Measurements from ENCODE around the gene INSRR.

INSRR gene

DNA sequence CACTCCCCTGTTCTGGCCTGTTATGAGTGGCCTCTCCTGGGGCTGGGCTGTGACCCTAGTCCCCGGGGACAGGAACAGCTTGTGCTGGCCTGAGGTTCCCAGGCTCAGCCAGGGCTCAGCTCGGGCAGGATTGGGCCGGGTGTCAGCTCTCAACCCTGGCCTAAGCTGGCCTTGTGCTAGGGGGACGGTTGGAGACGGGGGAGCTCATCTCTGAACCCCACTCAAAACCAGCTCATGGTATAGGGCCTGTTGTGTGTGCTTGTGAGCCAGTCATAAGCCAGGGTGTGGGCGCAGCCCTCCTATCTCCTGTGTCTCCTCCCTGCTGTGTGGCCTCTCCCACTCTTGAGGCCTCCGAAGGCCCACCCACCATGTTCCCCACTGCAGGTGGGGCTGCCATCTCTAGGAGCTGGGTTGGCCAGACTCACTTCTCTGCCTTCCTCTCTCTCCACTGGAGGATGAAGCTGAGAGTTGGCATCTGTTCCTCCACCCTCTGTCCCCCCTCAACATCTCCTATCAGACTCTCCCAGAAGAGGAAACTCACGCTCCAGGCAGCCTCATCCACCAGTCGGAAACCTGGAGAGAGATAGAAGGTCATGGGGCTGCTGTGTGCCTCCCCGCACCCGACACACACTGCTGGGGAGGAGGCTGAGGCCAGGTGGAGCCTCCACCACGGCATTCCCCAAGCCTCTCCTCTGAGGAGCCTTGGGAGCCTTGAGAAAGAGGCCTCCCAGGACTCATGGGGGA, 36.0 kb upstream of the INSRR start:
- DNase-seq (ENCODE audit: low spot score) = no peak
- no peak for FAIRE-seq

DNA sequence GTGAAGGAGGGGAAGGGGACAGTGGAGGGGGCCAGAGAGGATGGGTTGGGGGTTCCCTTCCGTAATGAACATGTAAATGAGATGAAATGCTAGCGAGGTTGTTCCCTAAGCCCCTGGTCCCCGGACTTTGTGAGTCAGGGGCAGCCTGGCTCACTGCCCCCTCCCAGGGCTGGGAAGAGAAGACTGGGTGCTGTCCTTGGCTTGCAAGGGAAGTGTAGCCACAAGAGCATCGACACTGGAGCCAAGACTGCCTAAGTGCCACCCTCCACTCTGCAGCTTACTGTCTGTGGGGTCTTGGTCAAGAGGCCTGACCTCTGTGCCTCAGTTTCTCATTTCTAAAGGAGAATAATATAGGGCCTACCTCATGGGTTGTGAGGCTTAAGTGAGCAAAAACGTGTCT, 35.1 kb upstream of the INSRR start:
- no peak for FAIRE-seq
- no peak for DNase-seq (ENCODE audit: low spot score)

DNA sequence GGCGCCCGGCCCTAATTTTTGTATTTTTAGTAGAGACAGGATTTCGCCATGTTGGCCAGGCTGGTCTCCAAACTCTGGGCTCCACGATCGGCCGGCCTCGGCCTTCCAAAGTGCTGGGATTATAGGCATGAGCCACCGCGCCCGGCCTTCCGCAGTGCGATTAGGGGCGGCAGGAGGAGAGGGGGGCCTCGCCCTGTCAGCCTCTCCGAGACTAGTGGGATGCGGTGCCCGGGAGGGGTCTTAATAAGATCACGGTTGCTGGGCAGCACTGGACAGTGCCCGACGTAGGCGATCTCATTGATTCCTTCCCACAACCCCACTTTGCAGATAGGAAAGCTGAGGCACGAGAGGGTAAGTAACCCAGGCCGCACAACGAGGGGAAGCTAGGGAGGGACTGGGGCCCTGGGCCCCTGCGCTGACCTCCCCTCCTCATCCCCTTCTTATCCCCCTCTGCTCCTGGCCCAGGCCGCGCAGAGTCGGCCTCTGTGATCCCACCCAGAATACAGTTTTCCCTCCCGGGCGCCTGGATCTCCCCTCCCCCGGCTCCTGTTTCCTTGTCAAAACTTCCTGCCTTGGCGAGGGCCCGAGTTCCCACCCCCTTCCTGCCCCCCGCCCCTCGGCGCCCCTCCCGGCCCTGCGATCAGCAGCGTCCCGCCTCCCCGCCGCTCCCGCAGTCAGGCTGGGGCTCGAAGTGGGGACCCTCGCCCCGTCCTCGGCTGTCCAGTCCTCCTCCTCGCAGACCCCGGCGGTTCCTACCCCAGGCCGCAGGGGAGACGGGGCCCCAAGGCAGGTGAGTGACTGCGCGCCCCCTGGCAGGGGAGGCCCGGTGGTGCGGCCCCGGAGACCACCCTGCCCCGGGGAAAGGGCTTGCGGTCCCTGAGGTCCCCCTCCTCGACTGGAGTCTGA, 34.4 kb upstream of the INSRR start, which contains the start of gene PEAR1:
Gene PEAR1 (plus strand): TSS at position 671 of the 906 bp plus-strand sequence. CDS start 10,209 bp downstream, outside the sequence.
- FAIRE-seq (no peak), DNase-seq (ENCODE audit: low spot score) (no peak)

DNA sequence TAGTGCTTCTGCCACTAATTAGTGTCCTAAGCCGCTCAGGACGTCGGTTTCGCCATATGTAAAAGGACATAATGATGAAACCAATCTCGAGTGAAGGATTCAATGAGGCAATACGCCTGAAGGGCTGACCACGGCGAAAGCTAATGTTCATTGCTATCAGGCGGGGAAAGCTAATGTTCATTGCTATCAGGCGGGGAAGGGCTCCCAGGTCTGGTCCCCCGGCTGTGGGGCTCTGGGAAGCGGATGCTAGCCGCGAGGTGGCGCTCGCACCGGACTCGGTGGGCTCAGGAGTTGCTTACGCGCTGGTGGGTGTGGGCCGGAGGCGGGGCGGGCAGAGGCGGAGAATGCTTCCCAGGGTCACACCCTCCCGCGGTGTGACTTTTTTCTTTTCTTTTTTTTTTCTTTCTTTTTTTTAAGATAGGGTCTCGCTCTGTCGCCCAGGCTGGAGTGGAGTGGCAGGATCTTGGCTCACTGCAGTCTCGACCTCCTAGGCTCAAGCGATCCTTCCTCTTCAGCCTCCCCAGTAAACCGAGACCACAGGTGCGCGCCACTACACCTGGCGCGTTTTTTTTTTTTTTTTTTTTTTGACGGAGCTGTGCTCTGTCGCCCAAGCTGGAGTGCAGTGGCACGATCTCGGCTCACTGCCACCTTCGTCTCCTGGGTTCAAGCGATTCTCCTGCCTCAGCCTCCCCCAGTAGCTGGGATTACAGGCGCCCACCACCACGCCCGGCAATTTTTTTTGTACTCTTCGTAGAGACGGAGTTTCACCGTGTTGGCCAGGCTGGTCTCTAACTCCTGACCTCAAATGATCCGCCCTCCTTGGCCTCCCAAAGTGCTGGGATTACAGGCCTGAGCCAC, 33.5 kb upstream of the INSRR start:
- peak; percentile 90 for DNase-seq (ENCODE audit: low spot score)
- no peak for FAIRE-seq

DNA sequence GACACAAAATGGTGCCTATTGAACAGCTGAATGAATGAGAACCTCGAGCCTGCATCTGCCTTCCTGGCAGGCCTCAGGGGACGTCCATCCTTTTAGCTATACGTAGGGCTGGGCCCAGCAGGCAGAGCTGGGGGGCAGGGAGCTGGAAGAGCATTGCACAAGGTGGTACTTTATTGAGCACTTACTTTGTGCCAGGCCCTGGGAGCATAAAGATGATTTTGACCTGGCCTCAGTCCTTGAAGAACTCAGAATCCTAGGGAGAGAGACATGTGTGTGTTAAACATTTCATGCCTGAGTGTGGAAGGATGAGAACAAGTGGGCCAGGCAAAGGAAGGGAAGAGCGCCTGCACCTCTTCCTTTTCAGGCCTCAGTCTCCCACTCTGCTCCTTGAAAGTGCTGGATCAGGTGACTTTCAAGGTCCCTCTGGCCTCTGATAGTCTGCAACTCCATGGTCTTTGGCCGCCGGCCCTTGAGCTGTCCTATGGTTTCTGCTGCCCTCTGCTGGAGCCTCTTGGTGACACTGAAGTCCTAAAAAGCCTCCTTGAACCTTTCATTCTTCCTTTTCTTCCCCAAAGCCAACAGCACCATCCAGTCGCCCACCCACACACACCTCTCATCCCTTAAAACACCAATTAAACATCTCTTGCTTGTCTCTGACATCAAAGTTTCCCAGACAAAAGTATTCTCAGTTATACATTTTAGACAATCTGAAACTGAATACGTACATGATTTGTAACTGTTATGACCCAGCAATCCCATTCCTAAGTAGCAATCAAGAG, 31.1 kb upstream of the INSRR start:
- FAIRE-seq = no peak

DNA sequence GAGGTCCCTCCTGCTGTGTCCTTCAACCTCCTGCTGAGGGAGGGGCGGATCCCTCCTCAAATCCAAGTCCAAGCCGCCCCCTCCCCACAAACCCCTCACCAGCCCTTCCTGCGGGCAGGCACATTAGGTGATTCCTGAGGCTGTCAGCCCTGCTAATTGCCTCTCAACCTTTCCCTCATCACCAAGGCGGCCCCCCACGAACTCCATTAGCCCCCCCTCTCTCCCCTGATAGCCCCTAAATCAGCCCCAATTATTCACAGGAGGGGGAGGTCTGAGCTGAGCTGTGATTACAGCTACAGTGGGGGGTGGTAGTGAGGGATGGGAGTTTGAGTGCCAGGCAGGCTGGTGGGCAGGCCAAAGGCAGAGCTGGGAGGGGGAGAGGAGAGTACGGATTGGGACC, 28.8 kb upstream of the INSRR start:
- DNase-seq (ENCODE audit: low spot score) (no peak), FAIRE-seq (no peak)

More for the DNA sequence above, 31.1 kb upstream of the INSRR start:
- peak; percentile 82 for DNase-seq (ENCODE audit: low spot score)

DNA sequence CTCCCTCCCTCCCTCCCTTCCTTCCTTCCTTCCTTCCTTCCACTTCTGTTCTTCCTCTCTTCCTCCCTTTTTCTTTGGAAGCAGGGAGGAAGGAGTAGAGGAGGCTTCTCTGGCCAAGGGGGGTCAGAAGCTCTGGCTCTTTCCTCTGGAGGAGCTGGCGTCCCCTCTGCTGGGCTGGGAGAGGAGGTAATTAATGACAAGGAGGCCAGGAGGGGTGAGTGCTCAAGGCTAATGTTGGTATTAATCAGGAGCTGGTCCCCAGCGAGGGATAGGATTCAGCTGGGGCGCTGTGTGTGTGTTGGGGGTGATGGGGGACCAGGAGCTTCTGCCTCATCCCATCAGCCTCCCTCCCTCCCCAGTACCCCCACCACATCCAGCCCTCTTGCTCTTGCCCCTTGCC, 28.4 kb upstream of the INSRR start:
- DNase-seq (ENCODE audit: low spot score) = no peak
- no peak for FAIRE-seq

DNA sequence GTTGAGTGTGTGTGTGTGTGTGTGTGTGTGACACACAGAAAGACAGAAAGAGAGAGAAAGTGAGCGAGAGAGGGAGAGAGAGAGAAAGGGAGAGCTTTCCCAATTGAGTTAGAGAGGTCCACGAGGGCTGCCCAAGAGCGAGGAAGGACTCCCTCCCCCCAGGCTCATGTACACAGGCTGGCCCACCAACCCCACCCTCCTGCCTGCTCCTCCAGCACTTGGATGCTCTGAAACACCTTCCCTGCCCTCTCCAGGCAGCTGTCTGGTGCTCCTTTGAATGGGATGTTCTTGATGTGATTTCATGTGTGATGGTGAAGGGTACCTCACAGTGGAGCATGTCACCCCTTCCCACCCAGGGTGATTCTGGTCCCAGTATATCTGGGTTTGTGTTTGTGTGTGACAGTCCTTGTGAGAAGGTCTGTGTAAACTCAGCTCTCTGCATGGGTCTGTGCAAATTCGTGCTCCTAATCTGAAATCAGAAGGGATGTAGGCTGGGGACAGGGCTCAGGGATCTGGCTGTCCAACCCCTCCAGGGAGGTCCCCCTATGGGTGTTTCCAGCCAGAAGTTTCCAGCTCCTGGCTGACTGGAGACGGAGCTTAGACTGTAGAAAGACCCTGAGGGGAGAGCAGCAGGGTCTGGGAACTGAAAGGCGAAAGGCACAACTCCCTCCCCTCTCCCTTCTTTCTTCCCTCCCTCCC, 27.8 kb upstream of the INSRR start:
- DNase-seq (ENCODE audit: low spot score) (no peak), FAIRE-seq (peak; percentile 9)

DNA sequence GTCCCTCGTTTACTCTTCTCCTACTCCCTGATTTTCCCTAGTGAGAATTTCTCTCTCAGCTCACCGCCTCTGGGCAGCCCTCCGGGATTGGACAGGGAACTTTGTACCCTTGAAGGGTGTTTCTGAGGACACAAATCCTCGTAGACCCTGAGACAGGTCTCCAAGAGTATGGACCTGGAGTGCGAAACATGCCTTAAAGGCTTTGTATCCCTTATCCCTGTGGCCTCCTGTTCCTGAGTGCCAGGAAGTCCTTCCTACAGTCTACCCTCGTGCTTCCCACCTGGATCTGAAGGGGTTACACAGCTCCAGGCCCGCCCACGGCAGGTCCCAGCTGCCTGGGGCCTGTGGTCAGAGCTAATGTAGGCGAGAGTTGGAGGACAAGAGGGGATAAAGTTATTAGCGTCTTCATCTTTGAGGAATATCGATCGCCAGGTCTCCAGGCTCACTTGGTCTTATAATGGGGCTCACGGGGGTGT, 27.0 kb upstream of the INSRR start:
- DNase-seq (ENCODE audit: low spot score) (no peak), FAIRE-seq (no peak)

DNA sequence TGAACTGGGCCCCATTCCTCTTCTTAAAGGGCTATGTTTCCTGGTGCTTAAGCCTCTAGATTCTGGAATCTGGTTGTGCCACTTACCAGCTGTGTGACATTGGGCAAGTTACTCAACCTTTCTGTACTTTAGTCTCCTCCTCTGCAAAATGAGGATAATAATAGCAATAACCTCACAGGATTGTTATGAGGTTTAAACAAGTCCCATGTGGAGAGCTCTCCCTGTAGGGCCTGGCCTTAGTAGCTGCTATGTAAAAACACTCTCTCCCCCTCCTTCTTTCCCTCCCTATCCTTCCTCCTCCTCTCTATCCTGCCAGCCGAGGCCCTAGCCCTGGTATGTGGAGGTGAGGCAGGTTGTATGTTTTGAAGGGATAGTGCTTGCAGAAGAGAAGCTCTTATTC, 26.4 kb upstream of the INSRR start:
- FAIRE-seq = no peak
- no peak for DNase-seq (ENCODE audit: low spot score)

DNA sequence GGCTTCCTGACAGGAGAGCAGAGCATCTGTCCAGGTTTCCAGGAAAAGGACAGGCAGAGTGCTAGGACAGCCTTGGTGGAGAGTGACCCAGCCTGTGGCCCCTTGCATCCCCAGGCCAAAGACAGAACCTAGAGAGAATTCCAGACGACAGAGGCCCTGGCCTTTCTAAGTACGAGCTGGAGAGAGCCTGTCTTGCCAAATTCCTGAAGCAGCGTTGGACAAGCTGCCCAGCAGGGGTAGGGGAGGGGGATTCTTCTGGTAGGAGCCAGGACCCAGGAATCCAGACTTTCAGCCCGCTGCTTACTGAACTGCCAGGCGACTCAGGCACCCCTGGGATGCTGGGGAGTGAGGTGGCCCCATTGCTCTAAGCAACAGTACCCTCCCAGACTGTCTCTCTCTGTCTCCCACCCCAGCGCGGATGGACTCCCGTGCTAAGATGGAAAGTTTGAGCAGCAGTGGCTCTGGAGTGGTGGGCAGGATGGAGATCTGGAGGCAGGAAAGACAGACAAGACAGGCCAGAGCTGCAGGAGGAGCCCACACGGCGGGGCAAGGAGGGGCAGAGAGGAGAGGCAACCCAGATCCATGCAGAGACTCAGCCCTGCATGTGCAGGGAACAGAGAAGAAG, 25.8 kb upstream of the INSRR start:
- no peak for FAIRE-seq
- DNase-seq (ENCODE audit: low spot score) = no peak

DNA sequence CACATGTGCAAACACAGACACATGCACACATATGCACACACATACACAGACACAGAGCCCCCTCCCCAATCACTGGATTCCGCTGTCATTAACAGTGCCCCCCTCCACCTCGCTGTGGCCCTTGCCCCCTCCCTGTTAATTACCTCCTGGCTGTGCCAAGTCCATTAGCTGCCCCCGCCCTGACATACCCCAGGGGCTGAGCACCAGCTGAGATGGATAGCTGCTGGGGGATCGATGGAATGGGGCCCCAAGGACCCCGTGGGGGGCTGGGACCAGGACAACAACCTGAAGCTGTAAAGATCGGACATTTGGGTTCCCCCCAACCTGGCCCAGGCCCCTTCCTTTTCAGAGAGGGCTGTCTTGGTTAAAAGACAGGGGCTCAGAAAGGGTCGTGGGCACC, 25.0 kb upstream of the INSRR start:
- no peak for FAIRE-seq
- DNase-seq (ENCODE audit: low spot score) = no peak

DNA sequence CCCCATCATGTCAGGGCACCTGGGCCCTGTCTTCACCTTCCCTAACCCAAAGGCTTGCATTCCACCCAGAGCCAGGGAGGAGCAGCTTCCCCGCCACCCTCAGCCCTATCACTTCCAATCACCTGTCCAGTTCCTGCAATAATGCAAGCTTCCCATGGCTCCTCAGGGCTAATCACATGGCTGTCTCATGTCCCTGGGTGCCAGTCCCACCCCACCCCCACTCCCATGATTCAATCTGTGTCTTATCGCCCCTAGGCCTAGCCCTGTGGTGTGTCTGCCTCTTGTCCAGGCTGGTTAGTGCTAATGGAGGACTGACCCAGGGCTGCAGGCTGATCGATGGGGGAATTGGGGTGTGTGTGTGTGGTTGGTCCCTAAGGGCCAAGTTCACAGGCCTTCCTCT, 23.6 kb upstream of the INSRR start:
- no peak for DNase-seq (ENCODE audit: low spot score)
- peak; percentile 76 for FAIRE-seq

DNA sequence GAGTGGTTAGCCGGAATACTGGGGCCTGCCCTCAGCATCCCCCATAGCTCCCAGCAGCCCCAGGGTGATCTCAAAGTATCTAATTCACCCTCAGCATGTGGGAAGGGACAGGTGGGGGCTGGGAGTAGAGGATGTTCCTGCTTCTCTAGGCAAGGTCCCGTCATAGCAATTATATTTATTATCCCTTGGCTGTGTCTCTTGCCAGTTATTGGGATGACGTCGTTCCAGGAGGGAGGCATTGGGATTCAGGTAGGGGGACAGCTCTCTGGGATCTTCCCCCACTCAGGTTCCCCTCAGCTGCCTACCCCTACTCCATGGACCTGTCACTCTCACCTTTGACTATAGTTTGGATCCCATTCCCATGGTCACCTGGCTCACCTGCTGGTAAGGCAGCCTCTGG, 22.7 kb upstream of the INSRR start:
- FAIRE-seq (no peak), DNase-seq (ENCODE audit: low spot score) (no peak)

DNA sequence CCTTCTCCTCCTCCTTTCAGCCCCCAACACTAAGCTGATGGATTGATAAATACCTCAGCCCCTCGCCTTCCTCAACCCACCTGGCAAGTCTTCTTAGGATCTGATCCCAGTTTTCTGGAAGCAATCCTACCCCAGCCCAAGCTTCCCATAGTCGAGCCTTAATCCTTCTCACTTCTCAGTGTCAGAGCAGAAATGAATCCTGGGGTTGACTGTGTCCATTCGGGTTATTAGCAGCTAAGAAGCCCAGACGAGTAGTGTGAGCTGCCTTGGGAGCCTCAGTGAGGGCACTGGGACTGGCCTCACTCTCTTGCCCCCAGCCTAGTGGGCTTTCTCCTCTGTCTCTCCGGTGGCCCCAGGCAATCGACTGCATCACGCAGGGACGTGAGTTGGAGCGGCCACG, 22.2 kb upstream of the INSRR start:
- DNase-seq (ENCODE audit: low spot score) (no peak), FAIRE-seq (no peak)

DNA sequence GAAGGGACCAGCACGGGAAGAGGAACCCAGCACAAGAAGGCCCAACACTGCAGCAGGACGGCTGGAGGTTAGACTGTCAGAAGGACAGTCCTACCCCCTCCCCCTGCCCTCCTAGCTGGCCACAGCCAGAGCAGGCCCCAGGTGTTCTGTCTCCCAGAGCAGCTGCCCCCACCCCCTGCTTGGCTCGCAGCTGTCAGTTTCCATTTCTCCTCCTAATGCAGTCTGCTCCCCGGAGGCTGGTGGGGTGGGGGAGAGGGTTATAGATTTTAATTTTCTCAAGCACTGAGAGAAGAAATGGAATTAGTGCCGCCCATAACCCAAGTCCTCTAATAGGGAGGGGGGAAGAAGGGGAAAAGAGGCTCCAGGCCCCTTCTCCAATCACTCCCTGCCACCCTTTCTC, 21.6 kb upstream of the INSRR start:
- FAIRE-seq (no peak), DNase-seq (ENCODE audit: low spot score) (no peak)

DNA sequence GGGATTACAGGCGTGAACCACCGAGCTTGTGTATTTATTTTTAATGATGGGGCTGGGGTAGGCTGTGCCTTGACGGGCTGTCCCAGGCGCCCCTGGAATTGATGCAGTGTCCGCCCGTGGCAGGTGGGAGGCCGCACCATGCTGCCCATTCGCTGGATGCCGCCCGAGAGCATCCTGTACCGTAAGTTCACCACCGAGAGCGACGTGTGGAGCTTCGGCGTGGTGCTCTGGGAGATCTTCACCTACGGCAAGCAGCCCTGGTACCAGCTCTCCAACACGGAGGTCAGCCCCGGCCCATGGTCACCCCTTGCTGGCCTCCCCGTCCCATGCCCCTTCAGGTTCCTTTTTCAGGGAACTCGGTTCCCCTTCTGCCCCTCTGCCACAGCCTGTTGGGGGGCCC, 21.0 kb upstream of the INSRR start:
- no peak for DNase-seq (ENCODE audit: low spot score)
- FAIRE-seq = no peak

DNA sequence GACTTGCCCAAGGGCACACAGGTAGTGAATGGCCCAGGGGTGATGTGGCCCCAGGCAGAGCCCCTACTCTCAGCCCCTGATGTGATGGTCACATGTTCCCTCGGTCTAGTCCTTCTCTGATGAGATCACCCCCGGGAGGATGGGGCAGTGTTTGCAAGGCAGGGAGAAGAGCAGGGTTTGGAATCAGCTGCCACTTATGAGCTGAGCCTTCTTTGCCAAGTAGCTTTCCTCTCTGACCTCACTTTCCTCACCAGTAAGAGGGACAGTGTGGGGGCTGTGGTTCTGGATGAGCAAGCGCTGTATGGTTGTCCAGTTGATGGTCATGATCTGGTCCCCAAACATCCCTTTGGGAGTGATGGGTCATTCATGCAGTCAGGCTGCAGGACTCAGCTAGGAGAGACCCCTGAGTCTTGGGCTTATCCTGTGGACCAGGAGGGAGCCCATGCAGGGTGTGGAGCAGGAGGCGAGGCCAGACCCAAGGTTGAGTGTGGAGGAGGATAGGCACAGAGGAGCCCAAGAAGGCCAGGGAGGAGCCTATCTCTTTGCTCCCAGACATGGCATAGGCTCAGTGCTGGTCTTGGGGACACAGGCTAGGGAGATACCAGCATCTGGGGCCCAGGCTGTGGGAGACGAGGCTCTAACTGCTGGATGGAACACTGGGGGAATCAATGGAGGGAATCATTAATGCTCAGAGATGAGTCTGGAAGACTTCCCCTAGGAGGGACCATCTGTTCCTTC, 18.7 kb upstream of the INSRR start:
- DNase-seq (ENCODE audit: low spot score) (no peak), FAIRE-seq (no peak)

DNA sequence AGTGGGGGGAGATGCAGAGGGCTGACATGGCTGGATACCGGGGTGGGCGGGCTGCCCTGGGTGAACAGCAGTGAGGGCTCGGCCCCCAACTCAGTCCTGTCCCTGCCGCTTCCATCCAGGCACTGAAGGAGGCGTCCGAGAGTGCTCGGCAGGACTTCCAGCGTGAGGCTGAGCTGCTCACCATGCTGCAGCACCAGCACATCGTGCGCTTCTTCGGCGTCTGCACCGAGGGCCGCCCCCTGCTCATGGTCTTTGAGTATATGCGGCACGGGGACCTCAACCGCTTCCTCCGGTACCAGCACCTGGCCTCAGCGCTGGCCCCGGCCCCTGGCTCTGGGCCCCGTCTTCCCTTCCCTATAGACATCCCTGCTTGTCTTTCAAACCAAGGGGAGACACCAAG, 17.4 kb upstream of the INSRR start:
- DNase-seq (ENCODE audit: low spot score) (no peak), FAIRE-seq (no peak)

All from urothelium cell line (cell line).